Measurements from ENCODE around the gene MAP4K5.
"Not testable (repeated sequence)": the region's sequence is repeated elsewhere in the genome, so short reads cannot be mapped to it uniquely, and the experiment has no call there.

The MAP4K5 gene

DNA sequence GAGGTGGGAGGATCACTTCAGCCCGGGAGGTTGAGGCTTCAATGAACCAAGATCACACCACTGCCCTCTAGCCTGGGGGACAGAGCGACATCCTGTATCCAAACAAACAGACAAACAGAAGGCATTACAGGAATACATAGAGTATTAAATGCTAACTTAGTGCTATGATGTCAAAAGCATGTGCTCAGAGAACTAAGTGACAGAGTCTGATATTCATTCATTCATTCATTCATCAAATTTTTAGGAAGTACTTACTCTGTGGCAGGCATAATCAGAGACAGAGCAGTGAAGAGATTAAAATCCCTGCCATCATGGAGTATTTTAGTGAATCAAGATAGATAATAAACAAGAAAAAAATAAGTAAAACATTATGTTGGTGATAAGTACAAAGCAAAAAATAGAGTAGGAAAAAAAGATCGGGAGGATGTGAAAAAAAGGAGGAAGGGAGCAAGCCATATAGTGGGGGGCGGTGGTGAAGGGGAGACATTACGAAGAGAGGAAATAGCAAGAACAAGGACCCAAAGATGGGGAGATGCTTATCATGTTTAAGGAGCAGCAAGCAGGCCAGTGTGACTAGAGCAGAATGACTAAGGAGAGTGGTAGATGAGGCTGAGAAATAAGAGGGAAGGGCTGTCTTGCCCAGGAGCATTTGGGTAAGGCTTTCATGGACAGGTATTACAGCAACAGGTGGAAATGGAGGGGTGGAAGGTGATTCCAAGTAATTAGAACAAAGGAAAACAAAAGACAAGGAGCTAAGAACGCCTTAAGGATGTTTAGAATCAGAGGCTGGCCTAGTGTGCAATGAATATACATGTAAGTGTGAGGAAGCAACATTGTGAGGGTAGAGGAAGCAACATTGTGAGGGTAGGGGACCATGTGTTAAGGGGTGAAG lies 2.8 kb downstream of the MAP4K5 start:
- Mint-ChIP-seq H3K36me3 (ENCODE audit: insufficient read depth) (peaks cover 6% of the 10 kb centered on the region), H3K27me3 (no peaks in the 10 kb centered on the region), H3K9me3 (no peaks in the 10 kb centered on the region), H3K4me3 (peak overlapping the region; percentile 0), H3K4me1 (peaks cover 54% of the 10 kb centered on the region), H3K27ac (ENCODE audit: low read depth) (peak overlapping the region; percentile 27)
- ATAC-seq (replicated peaks; ENCODE audit: extremely low read depth, poor library complexity, severe bottlenecking) (no peak), DNase-seq (ENCODE audit: low spot score in 2 of 2) (no peak)

DNA sequence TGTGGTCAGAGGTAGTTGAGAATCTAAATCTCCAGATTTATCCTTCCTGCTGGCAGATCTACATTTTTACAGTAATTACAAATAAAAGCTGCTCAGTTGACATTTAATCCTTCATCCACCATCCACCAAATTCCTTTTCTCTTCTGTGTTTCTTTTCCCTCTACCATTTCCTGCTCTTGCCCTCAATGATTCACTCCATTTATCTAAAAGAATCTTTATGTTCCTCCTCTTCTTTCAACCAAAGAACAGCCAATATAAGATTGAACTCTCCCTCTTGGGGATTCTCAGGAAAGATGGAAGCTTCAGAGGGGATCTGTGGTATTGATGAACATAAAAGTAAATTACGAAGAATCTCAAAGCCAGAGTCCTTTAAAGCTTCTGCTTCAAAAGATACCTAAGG lies 4.4 kb downstream of the MAP4K5 start:
- Mint-ChIP-seq H3K27ac (ENCODE audit: low read depth) (no peak overlapping the region), H3K4me1 (peaks cover 64% of the 10 kb centered on the region)

DNA sequence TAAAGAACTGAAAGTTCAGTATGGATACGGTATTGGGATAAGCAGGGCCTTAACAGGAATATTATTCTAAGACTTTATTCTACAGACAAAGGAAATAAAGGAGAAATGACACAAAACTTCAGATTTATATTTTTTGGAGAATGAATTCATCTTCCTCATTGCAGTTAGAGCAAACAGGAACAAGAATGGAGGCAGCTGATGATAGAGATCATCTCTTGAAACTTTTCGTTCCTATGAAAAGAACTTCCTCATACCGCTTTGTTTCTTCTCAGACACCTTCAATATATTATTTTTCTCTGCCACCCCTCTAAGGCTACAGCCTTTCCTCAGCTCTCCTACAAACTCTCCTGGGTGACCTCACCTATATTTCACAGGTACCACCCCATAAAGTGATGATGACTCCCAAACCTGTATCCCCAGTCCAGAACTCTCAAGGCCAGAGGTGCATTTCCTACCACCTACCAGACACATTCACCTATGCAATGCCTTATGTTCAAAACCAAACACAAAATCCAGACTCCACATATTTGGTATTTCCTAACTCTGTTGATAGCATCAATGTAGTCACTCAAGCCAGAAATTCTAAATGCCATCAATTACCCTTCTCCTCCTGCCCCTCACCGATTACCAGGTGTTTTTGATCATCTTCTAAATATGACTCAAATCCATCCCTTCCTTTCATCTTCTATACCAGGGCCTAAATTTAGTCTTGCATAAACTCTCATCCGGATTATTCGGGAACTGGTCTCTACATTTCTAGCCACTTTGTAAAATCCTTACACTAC lies 7.4 kb downstream of the MAP4K5 start:
- Mint-ChIP-seq H3K36me3 (ENCODE audit: insufficient read depth) (peaks cover 4% of the 10 kb centered on the region), H3K27me3 (no peaks in the 10 kb centered on the region), H3K4me3 (no peak overlapping the region), H3K27ac (ENCODE audit: low read depth) (peak overlapping the region; percentile 63), H3K4me1 (peaks cover 69% of the 10 kb centered on the region), H3K9me3 (no peaks in the 10 kb centered on the region)
- no peak for ATAC-seq (replicated peaks; ENCODE audit: extremely low read depth, poor library complexity, severe bottlenecking)
- DNase-seq (ENCODE audit: low spot score in 2 of 2) = no peak

More for the DNA sequence above, 4.4 kb downstream of the MAP4K5 start:
- ATAC-seq (replicated peaks; ENCODE audit: extremely low read depth, poor library complexity, severe bottlenecking) = no peak
- Mint-ChIP-seq H3K36me3 (ENCODE audit: insufficient read depth) (peaks cover 6% of the 10 kb centered on the region), H3K9me3 (no peaks in the 10 kb centered on the region), H3K4me3 (no peak overlapping the region), H3K27me3 (no peaks in the 10 kb centered on the region)
- DNase-seq (ENCODE audit: low spot score in 2 of 2) = no peak

DNA sequence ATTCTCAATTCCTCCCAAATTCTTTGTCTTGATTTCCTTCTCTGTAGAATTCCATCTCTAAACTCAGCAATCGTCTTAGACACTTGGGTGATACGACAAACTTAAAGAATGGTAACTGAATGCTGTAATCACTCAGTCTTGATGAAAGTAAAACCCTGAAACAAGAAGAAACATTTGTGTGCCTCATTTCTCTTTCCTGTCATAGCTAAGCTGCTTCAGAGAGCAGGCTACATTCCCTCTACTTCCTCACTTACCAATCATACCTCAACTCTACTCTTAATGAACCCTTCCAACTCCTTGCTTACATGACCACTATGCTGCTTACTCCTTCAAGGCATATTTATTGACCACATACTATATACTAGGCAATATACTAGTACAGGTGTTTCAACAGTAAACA lies 8.3 kb downstream of the MAP4K5 start:
- Mint-ChIP-seq H3K4me3 (no peak overlapping the region), H3K27me3 (no peaks in the 10 kb centered on the region), H3K9me3 (no peaks in the 10 kb centered on the region), H3K36me3 (ENCODE audit: insufficient read depth) (peaks cover 8% of the 10 kb centered on the region), H3K27ac (ENCODE audit: low read depth) (peak overlapping the region; percentile 63), H3K4me1 (peaks cover 60% of the 10 kb centered on the region)
- no peak for ATAC-seq (replicated peaks; ENCODE audit: extremely low read depth, poor library complexity, severe bottlenecking)
- no peak for DNase-seq (ENCODE audit: low spot score in 2 of 2)

DNA sequence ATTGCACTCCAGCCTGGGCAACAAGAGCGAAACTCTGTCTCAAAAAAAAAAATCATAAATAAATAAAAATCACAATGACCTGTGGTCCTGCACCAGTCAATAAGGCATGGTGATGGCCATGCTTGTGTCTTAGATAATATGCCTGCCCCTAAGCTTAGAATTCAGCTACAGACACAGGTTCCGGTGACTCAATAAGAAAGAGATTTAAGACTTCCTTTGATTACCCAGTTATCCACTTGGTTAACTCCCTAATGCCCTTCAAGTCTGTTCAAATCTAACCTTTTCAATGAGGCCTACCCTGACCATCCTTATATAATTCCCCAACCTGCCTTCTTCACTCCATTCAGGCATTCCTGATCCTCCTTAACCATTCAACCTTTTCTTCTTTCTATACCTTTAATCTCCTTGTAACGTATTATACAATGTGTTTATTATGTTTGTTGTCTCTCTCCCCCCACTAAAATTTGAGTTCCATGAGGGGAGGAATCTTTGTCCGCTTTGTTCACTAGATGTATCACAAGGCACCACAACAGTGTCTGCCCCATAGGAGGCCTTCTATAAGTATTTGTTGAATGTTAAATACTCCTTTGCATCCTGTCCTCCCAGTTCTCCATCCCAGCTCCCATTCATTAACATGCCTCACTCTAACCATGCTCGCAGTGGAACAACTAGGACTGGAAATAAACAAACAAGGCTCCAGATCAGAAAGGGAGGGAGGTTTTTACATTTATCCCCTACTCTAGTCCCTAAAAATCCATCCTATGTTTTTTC lies 8.9 kb downstream of the MAP4K5 start:
- Mint-ChIP-seq H3K4me1 (peaks cover 60% of the 10 kb centered on the region), H3K4me3 (no peak overlapping the region), H3K36me3 (ENCODE audit: insufficient read depth) (peaks cover 6% of the 10 kb centered on the region), H3K27ac (ENCODE audit: low read depth) (peak overlapping the region; percentile 63), H3K9me3 (no peaks in the 10 kb centered on the region), H3K27me3 (no peaks in the 10 kb centered on the region)
- no peak for ATAC-seq (replicated peaks; ENCODE audit: extremely low read depth, poor library complexity, severe bottlenecking)
- DNase-seq (ENCODE audit: low spot score in 2 of 2) = no peak

DNA sequence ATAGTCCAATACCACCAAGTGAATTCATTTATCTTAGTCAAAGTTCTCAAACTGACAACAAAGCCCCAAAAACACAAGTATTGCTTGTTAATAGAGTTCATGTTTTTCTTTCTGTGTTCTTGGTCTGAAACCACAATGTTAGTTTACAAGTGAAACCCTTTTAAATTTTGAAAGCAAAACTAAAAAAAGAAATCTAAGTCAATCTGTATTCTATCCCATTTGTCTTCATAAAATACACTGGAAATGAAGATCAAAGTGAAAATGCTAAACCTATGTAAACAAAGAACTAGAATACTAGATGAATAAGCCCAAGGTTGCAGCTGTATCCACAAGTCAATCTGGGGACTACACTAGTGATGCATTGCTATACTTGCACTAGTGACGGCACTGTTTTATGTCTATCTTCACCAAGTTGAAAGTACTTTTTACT lies 10.4 kb downstream of the MAP4K5 start:
- no peak for DNase-seq (ENCODE audit: low spot score in 2 of 2)
- Mint-ChIP-seq H3K4me1 (peaks cover 58% of the 10 kb centered on the region), H3K27me3 (no peaks in the 10 kb centered on the region), H3K4me3 (peak overlapping the region; percentile 68), H3K27ac (ENCODE audit: low read depth) (peak overlapping the region; percentile 90), H3K36me3 (ENCODE audit: insufficient read depth) (peaks cover 9% of the 10 kb centered on the region), H3K9me3 (no peaks in the 10 kb centered on the region)
- ATAC-seq (replicated peaks; ENCODE audit: extremely low read depth, poor library complexity, severe bottlenecking) = peak; percentile 63

DNA sequence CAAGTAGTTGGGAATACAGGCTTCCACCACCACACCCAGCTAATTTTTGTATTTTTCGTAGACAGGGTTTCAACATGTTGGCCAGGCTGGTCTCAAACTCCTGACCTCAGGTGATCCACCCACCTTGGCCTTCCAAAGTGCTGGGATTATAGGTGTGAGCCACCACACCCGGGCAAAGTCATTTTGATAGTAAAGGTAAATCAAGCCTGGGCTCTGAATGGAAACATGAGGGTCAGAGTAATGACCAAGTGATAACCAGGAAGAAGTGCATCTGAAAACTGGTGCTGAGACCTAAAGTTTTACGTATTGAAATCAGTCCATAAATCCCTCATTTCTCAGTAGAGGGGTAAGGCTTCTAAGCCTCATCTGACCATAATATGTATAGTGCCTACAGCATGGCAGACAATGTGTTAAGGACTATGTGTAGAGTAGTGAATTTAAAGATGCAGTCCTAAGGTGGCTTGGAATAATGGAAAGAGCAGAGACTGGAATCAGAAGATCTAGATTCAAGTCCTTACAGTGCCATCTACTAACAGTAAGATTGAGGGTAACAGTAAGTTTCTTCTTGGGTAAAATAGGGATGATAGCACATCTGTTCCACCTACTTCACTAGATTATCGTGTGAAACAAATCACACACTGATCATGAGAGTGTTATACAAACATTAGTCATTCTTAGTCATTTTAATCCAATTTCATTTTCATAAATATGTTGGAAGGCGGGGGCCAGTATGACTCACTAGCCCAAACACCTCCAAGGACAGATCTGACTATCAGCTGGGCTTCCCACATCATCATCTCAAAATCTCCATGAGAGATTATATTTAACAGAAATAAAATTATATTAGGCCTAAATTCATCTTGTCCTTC lies 11.2 kb downstream of the MAP4K5 start:
- no peak for DNase-seq (ENCODE audit: low spot score in 2 of 2)
- H3K4me1 Mint-ChIP-seq = peaks cover 52% of the 10 kb centered on the region

DNA sequence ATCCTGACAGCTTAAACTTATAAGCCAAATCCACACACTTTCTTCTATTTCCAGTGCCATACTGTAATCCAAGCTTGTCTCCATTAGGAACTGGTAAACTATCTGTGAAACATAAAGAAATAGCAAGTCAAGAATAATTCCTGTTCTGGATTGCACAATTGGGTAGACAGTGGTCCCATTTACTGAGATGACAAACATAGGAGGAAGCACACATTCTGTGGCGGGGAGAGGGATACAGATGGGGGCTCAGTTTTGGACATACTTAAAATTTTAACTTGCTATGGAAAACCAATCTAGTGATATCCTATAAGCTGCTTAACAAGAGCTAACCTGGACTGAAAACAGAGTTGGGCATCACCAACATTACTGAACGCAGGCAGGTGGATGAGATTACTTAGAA lies 16.3 kb downstream of the MAP4K5 start:
- no peak for DNase-seq (ENCODE audit: low spot score in 2 of 2)
- peaks cover 17% of the 10 kb centered on the region for H3K4me1 Mint-ChIP-seq

More for the DNA sequence above, 11.2 kb downstream of the MAP4K5 start:
- peak; percentile 77 for ATAC-seq (replicated peaks; ENCODE audit: extremely low read depth, poor library complexity, severe bottlenecking)
- H3K27ac Mint-ChIP-seq (ENCODE audit: low read depth) = peak overlapping the region; percentile 90
- H3K27me3 Mint-ChIP-seq = no peaks in the 10 kb centered on the region
- peak overlapping the region; percentile 68 for H3K4me3 Mint-ChIP-seq
- no peaks in the 10 kb centered on the region for H3K9me3 Mint-ChIP-seq
- peaks cover 9% of the 10 kb centered on the region for H3K36me3 Mint-ChIP-seq (ENCODE audit: insufficient read depth)

DNA sequence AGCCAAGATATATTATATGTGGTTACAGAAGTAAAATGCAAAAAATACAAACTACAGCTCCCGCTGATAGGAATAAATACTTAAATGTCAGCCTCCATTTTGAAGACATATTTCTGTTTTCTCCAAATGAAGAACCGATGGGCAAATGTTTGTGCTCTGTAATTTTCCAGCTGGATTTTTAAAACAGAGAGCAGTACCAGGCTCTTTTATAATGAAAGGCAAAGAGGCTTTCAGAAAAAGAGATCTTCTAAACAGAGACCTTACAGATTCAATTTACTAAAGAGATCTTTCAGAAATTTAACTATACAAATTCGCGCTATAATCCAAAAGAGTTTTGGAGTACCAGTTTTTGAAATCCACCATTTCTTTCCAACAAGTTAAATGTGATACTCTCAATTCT lies 19.9 kb downstream of the MAP4K5 start:
- H3K4me1 Mint-ChIP-seq = peaks cover 36% of the 10 kb centered on the region
- H3K27ac Mint-ChIP-seq (ENCODE audit: low read depth) = no peak overlapping the region
- no peak overlapping the region for H3K4me3 Mint-ChIP-seq
- ATAC-seq (replicated peaks; ENCODE audit: extremely low read depth, poor library complexity, severe bottlenecking) = no peak
- H3K27me3 Mint-ChIP-seq = no peaks in the 10 kb centered on the region
- H3K9me3 Mint-ChIP-seq = no peaks in the 10 kb centered on the region
- no peak for DNase-seq (ENCODE audit: low spot score in 2 of 2)
- H3K36me3 Mint-ChIP-seq (ENCODE audit: insufficient read depth) = no peaks in the 10 kb centered on the region

More for the DNA sequence above, 16.3 kb downstream of the MAP4K5 start:
- Mint-ChIP-seq H3K27me3 (no peaks in the 10 kb centered on the region), H3K4me3 (no peak overlapping the region), H3K27ac (ENCODE audit: low read depth) (no peak overlapping the region), H3K9me3 (no peaks in the 10 kb centered on the region), H3K36me3 (ENCODE audit: insufficient read depth) (peaks cover 6% of the 10 kb centered on the region)
- no peak for ATAC-seq (replicated peaks; ENCODE audit: extremely low read depth, poor library complexity, severe bottlenecking)

DNA sequence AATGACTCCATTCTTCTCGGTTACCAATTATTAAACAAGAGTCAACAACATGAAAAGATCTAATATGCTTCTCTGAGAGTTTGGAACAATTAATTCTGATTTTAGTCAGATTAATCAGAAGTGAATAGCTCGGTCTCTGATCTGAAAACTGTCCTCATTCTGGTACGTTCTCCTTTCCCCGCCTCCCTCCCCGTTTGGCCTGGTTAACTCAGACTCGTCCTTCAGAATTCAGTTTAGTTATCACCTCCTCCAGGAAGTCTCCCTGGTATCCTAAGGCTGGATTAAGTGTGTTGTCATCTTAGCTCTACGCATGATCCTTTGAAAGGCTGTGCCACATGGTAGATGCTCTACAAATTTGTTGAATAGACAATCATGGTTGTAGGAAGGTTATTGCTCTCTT lies 22.2 kb downstream of the MAP4K5 start:
- no peak for DNase-seq (ENCODE audit: low spot score in 2 of 2)
- Mint-ChIP-seq H3K36me3 (ENCODE audit: insufficient read depth) (peaks cover 2% of the 10 kb centered on the region), H3K9me3 (no peaks in the 10 kb centered on the region), H3K4me3 (no peak overlapping the region), H3K4me1 (peaks cover 46% of the 10 kb centered on the region), H3K27me3 (no peaks in the 10 kb centered on the region), H3K27ac (ENCODE audit: low read depth) (no peak overlapping the region)
- no peak for ATAC-seq (replicated peaks; ENCODE audit: extremely low read depth, poor library complexity, severe bottlenecking)

DNA sequence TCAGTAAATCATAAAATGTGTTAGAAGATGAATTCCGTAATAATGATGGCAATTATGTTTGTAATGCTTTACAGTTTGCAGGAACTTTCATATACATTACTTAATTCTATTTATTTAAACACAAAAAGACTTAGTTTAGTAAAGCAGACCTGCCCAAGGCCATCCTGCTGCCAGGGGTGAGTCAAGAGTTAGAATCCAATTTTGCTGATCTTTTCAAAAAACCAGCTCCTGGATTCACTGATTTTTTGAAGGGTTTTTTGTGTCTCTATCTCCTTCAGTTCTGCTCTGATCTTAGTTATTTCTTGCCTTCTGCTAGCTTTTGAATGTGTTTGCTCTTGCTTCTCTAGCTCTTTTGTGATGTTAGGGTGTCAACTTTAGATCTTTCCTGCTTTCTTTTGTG lies 25.3 kb downstream of the MAP4K5 start:
- H3K27ac Mint-ChIP-seq (ENCODE audit: low read depth); ATAC-seq (replicated peaks; ENCODE audit: extremely low read depth, poor library complexity, severe bottlenecking); H3K36me3 Mint-ChIP-seq (ENCODE audit: insufficient read depth); H3K9me3 Mint-ChIP-seq; H3K27me3 Mint-ChIP-seq; DNase-seq (ENCODE audit: low spot score in 2 of 2); H3K4me3 Mint-ChIP-seq: not testable (repeated sequence)
- H3K4me1 Mint-ChIP-seq = peaks cover 37% of the 10 kb centered on the region
